Urothelium cell line (cell line): ENCODE measurements around the gene E2F2.

Experiments
- DNase-seq: peaks from one replicate; pipeline ENCODE4 v3.0.0; 2011; ENCODE audit warnings: low spot score, mixed read lengths
- FAIRE-seq: peaks from 2 replicates; lab custom pipeline; 2011; peaks lifted over from hg19 to GRCh38; lab: Jason Lieb, UNC

The E2F2 gene

DNA sequence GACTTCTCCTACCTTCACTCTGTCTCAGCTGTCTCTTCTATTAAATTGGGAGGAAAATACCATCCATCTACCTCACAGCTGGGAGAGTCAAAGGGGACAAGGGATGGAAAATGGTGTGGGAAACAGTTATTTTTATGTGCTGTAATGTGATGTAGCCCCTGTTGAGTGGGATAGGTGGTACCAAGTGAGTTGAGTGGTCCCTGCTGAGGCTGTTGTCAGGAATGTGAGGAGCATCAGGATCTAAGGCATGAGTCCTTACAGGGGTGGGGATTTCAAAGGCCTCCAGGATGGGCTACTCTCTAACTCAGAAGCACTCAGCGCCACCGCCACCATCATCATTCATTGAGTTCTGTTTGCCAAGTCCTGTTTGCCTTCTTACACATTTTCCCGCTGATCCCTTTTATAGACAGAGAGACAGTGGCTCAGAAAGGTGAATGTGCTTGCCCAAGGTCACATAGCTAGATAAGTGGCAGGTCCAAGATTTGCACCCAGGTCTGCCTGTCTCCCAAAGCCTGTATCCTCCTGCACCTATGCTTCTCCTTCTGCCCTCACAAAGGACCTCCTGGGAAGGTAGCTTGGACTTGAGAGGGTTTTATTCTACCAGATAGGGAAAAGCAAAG, 32.8 kb upstream of the E2F2 start:
- no peak for DNase-seq
- no peak for FAIRE-seq

DNA sequence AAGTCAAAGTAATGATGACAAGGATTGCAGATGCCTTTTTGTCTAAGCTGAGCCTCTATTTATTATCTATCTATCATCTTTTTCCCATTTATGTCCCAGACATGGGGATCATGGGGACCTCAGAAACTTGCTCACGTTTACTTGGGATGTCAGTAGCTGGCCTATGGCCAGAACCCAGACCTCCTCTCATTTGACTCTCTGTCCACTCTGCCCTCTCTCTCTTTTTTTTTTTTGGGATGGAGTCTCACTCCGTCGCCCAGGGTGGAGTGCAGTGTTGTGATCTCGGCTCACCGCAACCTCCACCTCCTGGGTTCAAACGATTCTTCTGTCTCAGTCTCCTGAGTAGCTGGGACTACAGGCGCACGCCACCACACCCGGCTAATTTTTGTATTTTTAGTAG, 32.0 kb upstream of the E2F2 start:
- DNase-seq: no peak

DNA sequence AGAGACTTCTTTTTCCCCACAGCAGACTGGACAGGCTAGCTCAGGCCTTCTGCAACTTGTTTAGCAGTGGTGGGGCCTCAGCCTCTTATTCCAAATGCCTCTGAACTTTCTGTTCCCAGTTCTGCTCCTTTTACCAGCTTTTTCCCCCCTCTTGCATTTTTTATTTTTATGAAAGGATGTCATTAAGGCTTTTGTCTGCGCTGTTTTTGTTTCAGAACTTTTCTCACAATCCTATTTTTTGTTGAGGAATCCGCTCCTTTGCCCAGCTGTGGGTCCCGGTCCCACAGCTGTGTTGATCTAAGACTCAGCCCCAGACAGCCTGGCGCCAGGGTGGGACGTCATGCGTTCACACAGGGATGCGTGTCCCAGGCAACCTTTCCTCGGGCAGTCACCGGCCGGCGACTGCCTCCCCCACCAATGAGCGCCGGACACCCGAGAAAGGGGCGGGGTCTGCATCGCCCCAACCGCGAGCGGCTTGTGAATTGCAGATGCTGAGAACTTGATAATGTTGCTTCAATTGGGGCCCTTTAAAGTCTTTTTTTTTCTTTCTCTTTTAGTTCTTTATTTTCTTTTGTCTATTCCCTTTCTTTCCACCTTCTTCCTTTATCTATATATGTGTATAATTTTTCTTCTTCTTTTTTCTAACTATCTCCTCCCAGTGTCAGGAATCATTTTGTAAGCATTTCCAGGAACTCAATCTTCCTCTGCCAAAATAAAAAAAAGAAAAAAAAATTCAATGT, 31.3 kb upstream of the E2F2 start:
- DNase-seq: peak; percentile 94
- FAIRE-seq: no peak

More for the DNA sequence above, 32.0 kb upstream of the E2F2 start:
- FAIRE-seq: no peak

DNA sequence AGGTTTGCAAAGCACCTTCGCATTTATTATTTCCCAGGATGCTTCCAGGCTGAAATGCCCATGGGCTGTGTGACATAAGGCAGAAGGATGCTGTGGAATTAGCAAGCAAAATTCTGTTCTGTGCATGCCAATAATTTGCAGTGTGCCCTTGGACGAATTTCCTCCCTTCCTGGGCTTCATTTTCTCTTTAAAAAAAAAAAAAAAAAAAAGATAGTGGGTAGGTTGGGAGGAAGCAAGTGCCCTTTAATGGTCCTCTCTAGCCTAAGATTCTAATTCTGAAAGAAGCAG, 30.7 kb upstream of the E2F2 start:
- no peak for FAIRE-seq

DNA sequence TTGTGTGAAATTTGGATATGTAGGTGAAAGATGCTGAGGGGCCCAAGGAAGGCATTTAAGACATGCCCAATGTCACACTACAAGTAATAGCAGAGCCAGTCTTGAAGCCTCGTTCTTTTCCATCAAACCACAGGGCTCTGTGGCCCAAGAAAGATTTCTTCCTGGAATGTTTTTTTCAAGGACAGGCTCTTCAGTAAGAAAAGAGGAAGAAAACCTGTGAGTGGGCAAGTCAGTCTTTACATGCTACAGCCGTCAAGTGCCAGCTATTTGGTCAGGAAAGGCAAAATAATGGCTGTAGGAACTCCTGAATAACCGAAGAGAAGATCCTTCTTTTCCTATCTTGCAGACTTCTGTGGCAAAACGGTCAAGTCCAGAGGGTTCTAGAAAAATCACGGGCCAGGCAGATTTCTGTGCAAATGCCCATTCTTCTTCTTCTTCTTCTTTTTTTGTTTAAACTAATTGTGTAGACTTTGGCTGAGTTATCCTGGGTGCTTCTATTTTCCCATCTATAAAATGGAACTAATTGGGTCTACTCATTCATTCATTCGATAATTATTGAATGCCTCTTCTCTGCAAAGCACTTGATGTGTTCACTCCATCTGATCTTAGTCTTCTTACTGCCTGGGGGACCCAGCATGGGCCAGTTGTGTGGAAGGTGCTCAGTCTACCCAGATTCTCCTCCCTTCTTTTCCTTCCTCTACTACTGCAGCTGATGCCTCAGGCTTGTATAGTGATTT, 30.2 kb upstream of the E2F2 start:
- DNase-seq (no peak), FAIRE-seq (no peak)

More for the DNA sequence above, 30.7 kb upstream of the E2F2 start:
- DNase-seq: no peak

DNA sequence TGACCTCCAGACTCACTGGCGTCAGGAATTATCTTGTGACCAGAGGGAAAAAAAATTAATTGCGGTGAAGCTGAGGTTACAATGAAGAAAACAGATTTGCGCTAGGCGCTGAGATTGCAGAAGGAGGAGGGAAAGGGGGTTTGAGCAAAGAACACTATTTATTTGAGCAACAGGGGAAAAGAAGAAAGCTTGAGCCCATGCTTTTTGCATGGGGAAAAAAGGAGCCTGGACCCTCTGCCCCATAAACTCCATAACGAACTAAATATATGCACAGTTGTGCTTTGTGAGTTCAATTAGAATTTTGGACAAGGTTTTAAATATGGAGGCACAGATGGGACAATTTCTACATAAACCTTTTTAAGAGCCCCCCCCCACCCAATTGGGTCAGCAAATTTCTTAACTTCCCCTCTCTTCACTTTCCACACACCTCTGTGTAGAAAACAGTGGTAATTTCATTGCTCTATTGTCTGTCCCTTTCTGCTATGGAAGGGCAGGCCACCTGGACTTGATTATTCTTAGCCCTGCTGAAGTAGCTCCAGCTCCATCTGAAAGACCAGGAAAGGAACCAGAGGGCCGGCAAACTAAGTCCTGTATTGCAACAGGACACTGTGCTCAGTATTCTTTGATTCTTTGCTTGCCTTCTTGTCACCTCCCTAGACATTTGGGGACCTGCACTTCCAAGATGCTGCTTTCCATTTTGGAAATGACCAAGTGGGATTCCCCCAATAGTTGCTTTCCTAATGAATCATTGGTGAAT, 29.1 kb upstream of the E2F2 start:
- FAIRE-seq (no peak), DNase-seq (no peak)

DNA sequence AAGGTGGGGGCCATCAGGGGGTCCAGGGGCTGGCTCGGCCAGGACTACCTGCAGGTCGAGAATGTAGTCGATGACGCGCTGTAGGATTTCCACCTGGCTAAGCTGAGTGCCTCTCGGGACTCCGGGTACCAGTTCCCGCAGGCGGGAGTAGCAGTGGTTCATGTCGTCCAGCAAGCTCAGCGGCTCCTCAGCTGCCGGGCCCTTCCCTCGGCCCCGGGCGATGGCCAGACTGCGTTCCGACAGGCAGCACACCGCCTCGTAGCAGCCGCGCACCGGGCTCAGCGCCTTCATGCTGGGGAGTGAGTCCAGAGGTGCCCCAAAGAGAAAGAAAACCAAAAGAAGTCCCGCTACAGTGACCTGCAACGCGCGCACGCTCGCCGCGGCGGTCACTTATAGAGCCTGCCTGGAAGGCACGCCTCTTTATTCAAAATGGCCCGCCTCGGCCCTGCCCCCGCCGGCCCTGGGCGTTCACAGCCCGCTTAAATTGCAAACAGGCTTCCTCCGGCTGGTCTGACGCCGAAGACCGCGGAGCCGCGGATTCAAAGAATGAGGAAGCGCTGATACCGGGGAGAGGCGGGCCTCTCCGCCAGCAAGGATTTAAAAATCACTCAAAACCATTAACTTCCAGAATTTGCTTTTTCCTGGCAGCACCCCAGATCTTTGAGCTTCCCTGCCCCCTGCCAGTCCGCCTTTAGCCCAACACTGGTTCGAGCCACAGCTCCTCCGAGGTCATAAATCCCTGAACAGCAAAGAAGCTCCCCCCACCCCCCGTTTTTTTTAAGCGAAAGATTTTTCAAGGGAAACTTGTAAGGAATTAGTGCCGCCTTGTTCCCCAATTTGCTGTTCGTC, 28.3 kb upstream of the E2F2 start, which contains the start of gene ID3:
Gene ID3 (minus strand): TSS at position 366 of the 849 bp plus-strand sequence. CDS start 75 bp downstream, at position 291.
- DNase-seq (peak; percentile 86), FAIRE-seq (no peak)

DNA sequence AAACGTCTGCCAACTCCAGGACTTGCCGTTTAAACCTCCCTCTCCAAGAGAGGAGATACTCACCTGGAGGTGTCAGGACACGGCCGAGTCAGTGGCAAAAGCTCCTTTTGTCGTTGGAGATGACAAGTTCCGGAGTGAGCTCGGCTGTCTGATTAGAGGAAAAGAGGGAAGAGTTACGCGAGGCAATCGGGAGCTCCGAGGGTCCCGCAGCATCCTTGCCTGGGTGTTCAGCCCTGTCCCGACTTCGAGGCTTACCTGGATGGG, 27.8 kb upstream of the E2F2 start:
- FAIRE-seq: no peak
- DNase-seq: no peak

DNA sequence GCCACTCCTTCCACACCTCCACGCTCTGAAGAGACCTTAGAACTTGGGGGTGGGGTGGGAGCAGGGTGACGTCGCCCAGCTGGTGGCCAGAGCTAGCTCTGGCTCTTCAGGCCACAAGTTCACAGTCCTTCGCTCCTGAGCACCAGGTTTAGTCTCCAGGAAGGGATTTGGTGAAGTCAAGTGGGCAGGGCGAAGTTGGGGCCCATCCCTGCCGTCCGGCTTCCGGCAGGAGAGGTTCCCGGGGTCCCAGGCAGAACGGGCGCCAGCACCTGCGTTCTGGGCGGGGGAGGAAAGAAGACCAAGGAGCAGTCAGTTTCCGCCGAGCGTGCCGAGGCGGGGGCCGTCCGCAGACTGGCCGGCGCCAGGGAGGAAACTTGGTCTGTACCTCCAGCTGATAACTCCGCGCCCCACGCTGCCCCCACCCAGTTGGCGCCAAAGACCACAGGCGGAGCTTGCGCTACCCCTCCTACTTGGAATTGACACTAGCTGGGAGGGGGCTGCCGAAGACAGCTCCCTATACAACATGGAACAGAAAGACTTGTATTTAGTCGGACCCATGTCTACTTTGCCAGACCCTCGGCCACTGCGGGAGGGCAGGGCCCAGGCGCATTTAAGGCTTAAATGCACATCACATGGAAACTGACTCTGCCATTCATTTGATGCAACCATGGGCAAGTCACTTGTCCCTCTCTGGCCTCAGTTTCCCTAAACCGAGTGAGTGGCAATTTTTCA, 27.3 kb upstream of the E2F2 start:
- DNase-seq: peak; percentile 57

DNA sequence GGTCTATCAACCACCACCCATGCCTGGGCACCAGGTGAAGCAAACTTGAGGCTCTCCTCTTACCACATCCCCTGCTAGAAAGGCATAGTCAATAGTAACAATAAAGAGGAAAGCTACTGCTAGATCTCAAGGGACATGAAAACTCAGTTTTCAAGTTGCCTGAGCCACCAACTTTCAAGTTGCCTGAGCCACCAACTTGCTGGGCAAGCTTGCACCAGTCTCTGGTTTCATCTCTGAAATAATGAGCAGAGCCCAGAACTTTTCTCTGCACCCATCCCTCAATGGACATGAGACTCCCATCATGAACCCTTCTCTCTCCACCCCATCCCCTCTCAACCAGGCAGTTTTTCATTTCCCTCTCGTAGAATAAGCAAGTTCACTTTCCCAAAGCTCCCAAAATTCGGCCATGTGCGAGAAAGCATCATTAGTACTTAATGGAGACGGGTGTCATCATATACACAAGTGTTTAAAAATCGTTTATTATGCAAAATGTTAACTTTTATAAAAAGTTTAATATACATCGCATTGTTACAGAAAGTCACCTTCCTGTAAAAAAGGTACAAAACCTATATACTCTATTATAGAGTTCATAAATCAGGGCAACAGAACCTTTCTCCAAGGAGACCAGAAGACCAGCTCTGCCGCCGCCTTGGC, 26.6 kb upstream of the E2F2 start:
- FAIRE-seq (no peak), DNase-seq (no peak)

More for the DNA sequence above, 27.3 kb upstream of the E2F2 start:
- no peak for FAIRE-seq

DNA sequence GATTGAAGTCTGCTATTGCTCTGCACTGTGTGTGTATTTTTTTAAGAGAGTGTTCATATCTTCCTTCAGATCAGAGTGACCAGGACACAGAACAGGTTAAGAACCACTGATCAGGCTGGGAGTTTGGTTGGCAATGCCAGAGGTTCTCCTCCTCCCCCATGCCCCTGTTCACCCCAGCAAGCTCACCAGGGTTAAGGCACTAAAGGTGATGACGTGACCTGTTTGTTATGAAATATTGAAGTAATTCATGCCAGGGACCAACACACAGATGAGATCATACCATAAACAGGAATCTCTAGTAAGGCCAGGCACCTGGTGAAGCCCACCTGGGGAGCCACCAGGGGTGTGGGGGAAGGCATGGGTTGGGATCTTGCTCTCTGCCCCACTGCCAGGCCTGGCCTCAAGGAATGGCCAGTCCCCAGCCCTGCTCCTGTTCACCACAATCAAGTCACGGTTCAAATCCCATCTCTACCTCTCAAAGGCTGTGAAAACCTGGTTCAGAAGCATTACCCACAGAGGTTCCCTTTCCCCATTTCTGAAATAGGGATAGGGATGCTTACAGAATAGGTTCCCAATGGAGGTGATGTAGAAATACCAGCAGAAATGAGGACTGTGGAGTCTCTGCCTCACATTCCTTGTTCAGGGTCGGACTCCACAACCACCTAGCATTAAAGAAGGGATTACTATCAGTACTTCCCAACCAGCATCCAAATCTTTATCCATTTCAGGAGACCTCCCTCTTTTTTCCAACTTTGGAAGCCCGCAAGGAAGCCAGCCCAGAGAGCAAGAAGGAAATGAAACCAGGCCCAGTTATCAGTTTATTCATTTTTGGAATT, 25.8 kb upstream of the E2F2 start:
- FAIRE-seq (no peak), DNase-seq (no peak)

DNA sequence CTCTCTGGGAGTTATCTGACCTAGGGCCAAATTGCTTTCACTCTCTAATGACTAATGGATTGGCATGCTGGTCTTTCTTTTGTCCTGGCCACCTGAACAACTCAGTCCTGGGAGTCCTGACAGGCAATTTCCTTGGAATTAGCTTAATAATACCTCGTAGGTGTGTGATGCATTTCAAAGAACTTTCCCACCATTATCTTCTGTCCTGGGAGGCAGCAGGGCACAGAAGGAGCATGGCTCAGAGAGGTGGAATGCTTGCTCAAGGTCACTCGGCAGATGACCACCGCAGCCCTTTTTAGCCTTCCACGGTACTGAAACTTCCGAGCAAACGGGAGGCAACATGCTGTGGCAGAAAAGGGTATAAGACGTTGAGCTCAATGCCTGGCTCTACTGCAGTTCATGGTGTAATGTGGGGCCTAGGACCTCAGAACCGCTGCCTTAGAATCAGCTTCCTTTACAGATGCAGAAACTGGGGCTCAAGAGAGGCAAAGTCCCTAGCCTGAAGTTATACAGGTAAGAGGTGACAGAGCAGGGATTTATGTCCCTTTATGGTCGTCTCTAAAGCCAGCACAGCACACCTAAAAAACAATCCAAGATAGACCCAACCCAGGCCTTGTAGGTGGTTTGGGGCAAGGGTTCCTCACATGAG, 25.1 kb upstream of the E2F2 start:
- FAIRE-seq (no peak), DNase-seq (no peak)

DNA sequence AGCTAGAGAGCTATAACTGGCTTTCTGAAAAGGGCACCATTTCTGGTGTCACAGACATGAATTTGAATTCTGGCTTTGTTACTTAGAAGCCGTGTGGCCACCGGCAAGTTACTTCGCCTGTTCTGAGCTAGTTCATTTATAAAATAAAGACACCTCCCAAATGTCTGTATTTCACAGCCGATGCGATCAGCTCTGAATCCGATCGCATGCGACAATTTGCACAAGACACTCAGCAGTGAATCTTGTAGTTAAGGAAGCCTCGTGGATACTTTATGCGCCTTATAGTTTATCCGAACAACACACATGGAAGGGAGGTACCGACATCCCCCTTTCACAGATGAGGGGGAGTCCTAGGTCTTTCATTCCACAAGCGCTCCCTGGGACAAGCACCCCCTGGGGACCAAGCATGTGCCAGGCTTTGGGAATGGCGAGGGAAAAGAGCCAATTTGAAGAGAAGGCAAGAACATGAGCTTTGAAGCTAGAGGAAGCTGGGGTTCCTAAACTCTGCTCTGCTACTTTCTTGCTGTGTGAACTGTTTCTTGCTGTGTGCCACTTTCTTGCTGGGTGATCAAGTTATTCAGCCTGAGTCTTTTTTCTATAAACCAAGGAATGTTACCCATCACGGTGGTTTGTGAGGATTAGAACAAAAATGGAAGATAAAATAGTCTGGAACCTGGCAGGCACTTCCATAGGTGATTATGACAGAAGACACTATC, 24.4 kb upstream of the E2F2 start:
- no peak for DNase-seq
- FAIRE-seq: no peak

DNA sequence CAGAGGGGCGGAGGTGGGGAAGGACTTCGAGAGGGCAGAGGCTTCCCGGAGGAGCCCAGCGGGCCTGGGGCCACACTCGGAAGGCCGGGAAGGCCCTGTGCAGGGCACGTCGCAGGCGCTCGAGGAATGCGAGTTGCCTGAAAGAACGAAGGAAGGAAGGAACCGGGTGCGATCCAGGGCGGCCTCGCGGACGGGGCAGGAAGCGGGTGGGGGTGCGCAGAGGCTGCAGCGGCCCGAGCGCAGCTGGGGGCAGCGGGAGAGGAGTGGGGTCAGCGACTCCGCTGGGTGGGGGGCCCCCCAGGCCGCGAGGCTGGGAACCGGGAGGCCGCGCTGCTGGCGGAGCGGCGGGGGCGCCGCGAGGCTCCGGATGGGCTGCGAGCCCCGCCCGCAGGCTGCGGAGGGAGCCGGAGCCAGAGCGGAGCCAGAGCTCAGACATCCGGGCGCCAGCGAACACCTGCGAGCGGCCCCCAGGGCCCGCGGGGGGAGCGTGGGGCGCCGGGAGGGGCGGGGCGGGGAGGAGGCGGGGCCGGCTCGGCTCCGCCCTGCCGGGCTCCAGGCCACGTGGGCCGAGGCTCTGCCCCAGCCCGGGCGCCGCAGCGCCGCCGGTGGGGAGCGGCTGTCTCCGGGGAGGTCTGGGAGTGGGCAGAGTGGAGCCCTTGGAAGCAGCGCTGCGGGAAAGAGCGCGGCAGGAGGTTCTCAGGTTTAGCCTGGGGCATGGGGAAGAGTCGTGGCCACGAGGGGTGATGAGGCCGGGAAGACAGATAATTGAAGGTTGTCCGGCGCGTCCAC, 23.6 kb upstream of the E2F2 start:
- no peak for FAIRE-seq

DNA sequence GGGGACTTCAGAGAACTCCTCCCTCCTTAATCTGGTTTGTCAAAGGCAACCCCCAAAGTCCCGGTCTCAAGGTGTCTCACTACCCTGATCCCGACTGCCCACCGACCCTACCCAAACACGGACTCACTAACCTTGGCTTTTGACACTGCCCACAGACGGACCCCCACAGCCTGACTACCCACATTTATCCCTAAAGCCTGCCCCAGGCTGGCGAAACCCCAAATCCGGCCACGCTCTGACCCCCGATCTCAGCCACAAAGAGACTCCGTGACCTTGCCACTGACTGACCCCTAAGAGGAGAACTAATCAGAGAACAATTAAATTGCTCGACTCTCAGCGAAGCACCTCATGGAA, 23.1 kb upstream of the E2F2 start:
- FAIRE-seq: no peak
- DNase-seq: no peak

More for the DNA sequence above, 23.6 kb upstream of the E2F2 start:
- DNase-seq: peak; percentile 91

DNA sequence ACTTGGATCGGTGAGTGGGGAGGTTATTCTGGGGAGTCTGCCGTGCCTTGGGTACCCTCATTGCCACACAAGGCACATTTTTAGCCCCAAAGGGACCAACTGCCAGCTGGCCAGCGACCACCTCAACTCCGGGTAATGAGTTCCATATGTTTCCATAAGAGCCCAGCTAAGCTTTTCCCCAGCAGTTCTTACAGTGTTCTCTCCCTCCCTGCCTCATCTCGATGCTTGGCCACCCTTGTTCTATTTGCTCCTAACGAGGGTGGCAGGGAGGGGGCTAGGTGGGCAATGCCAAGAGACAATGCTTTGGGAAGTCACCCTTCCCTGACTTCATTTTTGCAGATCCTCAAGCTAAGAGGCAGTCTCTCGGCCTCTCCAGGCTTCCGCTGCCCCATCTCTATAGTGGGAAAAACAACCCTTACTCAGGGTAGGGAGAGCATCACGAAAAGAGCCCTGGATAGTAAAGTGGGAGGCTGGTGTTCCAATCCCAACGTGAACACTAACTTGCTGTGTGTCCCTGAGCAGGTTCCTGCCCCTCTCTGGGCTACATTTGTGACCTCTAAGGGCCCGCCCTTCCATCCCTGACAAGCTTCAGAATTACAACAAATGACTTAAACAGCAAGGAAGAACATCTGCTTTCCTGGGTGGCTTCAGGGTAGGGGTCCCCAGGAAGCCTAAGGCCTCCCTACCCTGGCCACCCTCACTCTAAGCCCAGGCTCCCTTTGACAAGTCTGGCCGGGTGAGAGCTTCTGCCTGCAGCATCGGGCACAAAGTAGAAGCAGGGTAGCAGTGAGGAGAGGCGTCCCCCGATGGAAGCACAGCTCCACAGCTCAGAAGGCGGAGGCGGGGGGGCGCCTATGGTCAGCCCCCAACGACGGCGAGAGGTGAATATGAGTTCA, 22.4 kb upstream of the E2F2 start:
- DNase-seq (no peak), FAIRE-seq (no peak)
